ENCODE data around the gene SIN3B.

Gene SIN3B

GRCh38 chr19:16922949-16923348, 93.8 kb downstream of the SIN3B start:
- Histone ChIP-seq H3K9me3 (ENCODE audit: control insufficient read depth, insufficient read depth, low read depth, low read length) (no peaks in the 10 kb centered on the region), H3K4me3 (ENCODE audit: low read depth, low read length) (no peak overlapping the region), H3K36me3 (ENCODE audit: control insufficient read depth in 2 of 2, insufficient read depth in 1 of 2, low read length in 2 of 2) (no peaks in the 10 kb centered on the region), H3K4me1 (ENCODE audit: control insufficient read depth, insufficient read depth, low read length) (no peaks in the 10 kb centered on the region), H3K27ac (ENCODE audit: extremely low read depth, low read depth, low read length) (no peak overlapping the region)
- TF ChIP-seq ZNF16 (tag by site-specific recombination; IDR thresholded peaks at IDR 0.05; ENCODE audit: low read depth) (0 out of 2 replicates have a peak, but pooled peaks have one; percentile 19), TRIM28 (IDR thresholded peaks at IDR 0.05; ENCODE audit: borderline replicate concordance, low read length) (no peak), ZEB2 (tag by site-specific recombination; IDR thresholded peaks at IDR 0.05) (no peak), MEIS1 (CRISPR knock-in tag; IDR thresholded peaks at IDR 0.05; ENCODE audit: borderline replicate concordance) (no peak), ZNF580 (tag by site-specific recombination; IDR thresholded peaks at IDR 0.05) (no peak), YY1 (tag by site-specific recombination; IDR thresholded peaks at IDR 0.05) (no peak)
- CTCF ChIA-PET: no interaction called here
- POLR2A ChIA-PET: no interaction called here

- TF ChIP-seq ZNF692 (tag by site-specific recombination; IDR thresholded peaks at IDR 0.05) (no peak), ZNF221 (tag by site-specific recombination; IDR thresholded peaks at IDR 0.05; ENCODE audit: borderline replicate concordance) (no peak), ZNF521 (tag by site-specific recombination; IDR thresholded peaks at IDR 0.05) (no peak), WT1 (tag by site-specific recombination; IDR thresholded peaks at IDR 0.05) (no peak), SCRT2 (tag by site-specific recombination; IDR thresholded peaks at IDR 0.05) (no peak), ZNF514 (tag by site-specific recombination; IDR thresholded peaks at IDR 0.05) (no peak), GFI1B (tag by site-specific recombination; IDR thresholded peaks at IDR 0.05) (no peak), ZNF10 (tag by site-specific recombination; IDR thresholded peaks at IDR 0.05) (no peak), ZNF610 (tag by site-specific recombination; IDR thresholded peaks at IDR 0.05; ENCODE audit: borderline replicate concordance) (no peak), ZNF561 (tag by site-specific recombination; IDR thresholded peaks at IDR 0.05; ENCODE audit: borderline replicate concordance) (no peak), ZFP69B (tag by site-specific recombination; IDR thresholded peaks at IDR 0.05) (no peak), SP7 (tag by site-specific recombination; IDR thresholded peaks at IDR 0.05) (no peak)
- TF ChIP-seq, protein P1, sequence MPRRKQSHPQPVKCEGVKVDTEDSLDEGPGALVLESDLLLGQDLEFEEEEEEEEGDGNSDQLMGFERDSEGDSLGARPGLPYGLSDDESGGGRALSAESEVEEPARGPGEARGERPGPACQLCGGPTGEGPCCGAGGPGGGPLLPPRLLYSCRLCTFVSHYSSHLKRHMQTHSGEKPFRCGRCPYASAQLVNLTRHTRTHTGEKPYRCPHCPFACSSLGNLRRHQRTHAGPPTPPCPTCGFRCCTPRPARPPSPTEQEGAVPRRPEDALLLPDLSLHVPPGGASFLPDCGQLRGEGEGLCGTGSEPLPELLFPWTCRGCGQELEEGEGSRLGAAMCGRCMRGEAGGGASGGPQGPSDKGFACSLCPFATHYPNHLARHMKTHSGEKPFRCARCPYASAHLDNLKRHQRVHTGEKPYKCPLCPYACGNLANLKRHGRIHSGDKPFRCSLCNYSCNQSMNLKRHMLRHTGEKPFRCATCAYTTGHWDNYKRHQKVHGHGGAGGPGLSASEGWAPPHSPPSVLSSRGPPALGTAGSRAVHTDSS (tag by site-specific recombination; IDR thresholded peaks at IDR 0.05): no peak
- Histone ChIP-seq H3K9me3 (ENCODE audit: control insufficient read depth, insufficient read depth, low read depth, low read length) (no peaks in the 10 kb centered on the region), H3K4me1 (ENCODE audit: control insufficient read depth, insufficient read depth, low read length) (no peaks in the 10 kb centered on the region), H3K27ac (ENCODE audit: extremely low read depth, low read depth, low read length) (no peak overlapping the region), H3K36me3 (ENCODE audit: control insufficient read depth in 2 of 2, insufficient read depth in 1 of 2, low read length in 2 of 2) (no peaks in the 10 kb centered on the region), H3K4me3 (ENCODE audit: low read depth, low read length) (no peak overlapping the region)
- ChIA-PET CTCF (interaction anchor here (0.6 kb wide), 2 partner anchors 11 to 113 kb away, joined by 3 read pairs; no protein-coding TSS in a partner anchor), POLR2A (no interaction called here)
These were observed 98.7 kb downstream of the SIN3B start for GRCh38 chr19:16927883-16928282.

- Histone ChIP-seq H3K4me1 (ENCODE audit: control insufficient read depth, insufficient read depth, low read length) (no peaks in the 10 kb centered on the region), H3K36me3 (ENCODE audit: control insufficient read depth in 2 of 2, insufficient read depth in 1 of 2, low read length in 2 of 2) (no peaks in the 10 kb centered on the region), H3K27ac (ENCODE audit: extremely low read depth, low read depth, low read length) (no peak overlapping the region), H3K9me3 (ENCODE audit: control insufficient read depth, insufficient read depth, low read depth, low read length) (no peaks in the 10 kb centered on the region), H3K4me3 (ENCODE audit: low read depth, low read length) (no peak overlapping the region)
- TF ChIP-seq ZNF623 (tag by site-specific recombination; IDR thresholded peaks at IDR 0.05): peak; percentile 55
- TF ChIP-seq, protein P2, sequence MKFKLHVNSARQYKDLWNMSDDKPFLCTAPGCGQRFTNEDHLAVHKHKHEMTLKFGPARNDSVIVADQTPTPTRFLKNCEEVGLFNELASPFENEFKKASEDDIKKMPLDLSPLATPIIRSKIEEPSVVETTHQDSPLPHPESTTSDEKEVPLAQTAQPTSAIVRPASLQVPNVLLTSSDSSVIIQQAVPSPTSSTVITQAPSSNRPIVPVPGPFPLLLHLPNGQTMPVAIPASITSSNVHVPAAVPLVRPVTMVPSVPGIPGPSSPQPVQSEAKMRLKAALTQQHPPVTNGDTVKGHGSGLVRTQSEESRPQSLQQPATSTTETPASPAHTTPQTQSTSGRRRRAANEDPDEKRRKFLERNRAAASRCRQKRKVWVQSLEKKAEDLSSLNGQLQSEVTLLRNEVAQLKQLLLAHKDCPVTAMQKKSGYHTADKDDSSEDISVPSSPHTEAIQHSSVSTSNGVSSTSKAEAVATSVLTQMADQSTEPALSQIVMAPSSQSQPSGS (tag by site-specific recombination; IDR thresholded peaks at IDR 0.05; ENCODE audit: low read depth): no peak
- TF ChIP-seq ZFP3 (tag by site-specific recombination; IDR thresholded peaks at IDR 0.05; ENCODE audit: low read depth): peak; percentile 78
- CTCF ChIA-PET: no interaction called here
- POLR2A ChIA-PET: no interaction called here
These were observed 99.2 kb downstream of the SIN3B start for GRCh38 chr19:16928351-16928750.
